ENCODE results near the gene BCCIP. TPM values are rescaled to one million over a fixed set of nuclear protein-coding genes. Genes with fewer than 3 reads are reported as not detected.

Gene BCCIP
- total and polyA plus RNA-seq, 2 donors from 2014 or later, result 46.2 to 71.3 TPM

GRCh38 chr10:125778556-125778955 is 44.8 kb upstream of the BCCIP start:
- H3K4me1 ChIP-seq (ENCODE audit: control insufficient read depth in 2 of 3, insufficient read depth in 2 of 3, low read depth in 1 of 3, low read length in 3 of 3), result peaks cover 0 to 5% (median 3%) of the 10 kb centered on the region in 3 donors
- H3K27ac ChIP-seq (ENCODE audit: low read depth in 2 of 2, low read length in 2 of 2), result no peak overlapping the region
- DNase-seq (no peak), FAIRE-seq (no peak)
- no peak overlapping the region for H3K9ac ChIP-seq (ENCODE audit: low read length in 3 of 3)
- TF ChIP-seq CTCF (IDR thresholded peaks at IDR 0.05; ENCODE audit: borderline replicate concordance, extremely low read depth, insufficient read depth), result no peak
- intact Hi-C loops (cut with DNase I), result no loop called here
- H3K9me3 ChIP-seq (ENCODE audit: control insufficient read depth in 2 of 3, insufficient read depth in 1 of 3, low read length in 3 of 3), result peaks cover 0 to 8% (median 0%) of the 10 kb centered on the region in 3 donors
- no peaks in the 10 kb centered on the region for H3K36me3 ChIP-seq (ENCODE audit: control insufficient read depth in 2 of 3, insufficient read depth in 3 of 3, low read length in 3 of 3)
- H3K4me3 ChIP-seq (ENCODE audit: low read length in 3 of 3), result no peak overlapping the region
- H3K27me3 ChIP-seq (ENCODE audit: control insufficient read depth, insufficient read depth, low read length), result no peaks in the 10 kb centered on the region

GRCh38 chr10:125779403-125780327 is 43.7 kb upstream of the BCCIP start:
- H3K9me3 ChIP-seq (ENCODE audit: control insufficient read depth in 2 of 3, insufficient read depth in 1 of 3, low read length in 3 of 3), result peaks cover 0 to 8% (median 0%) of the 10 kb centered on the region in 3 donors
- TF ChIP-seq CTCF (IDR thresholded peaks at IDR 0.05; ENCODE audit: borderline replicate concordance, extremely low read depth, insufficient read depth), result no peak

GRCh38 chr10:125781374-125781773 is 42.0 kb upstream of the BCCIP start:
- peaks cover 0 to 8% (median 0%) of the 10 kb centered on the region in 3 donors for H3K9me3 ChIP-seq (ENCODE audit: control insufficient read depth in 2 of 3, insufficient read depth in 1 of 3, low read length in 3 of 3)
- peaks cover 3 to 5% (median 4%) of the 10 kb centered on the region in 3 donors for H3K4me1 ChIP-seq (ENCODE audit: control insufficient read depth in 2 of 3, insufficient read depth in 2 of 3, low read depth in 1 of 3, low read length in 3 of 3)
- intact Hi-C loops (cut with DNase I), result no loop called here
- H3K4me3 ChIP-seq (ENCODE audit: low read length in 3 of 3), result no peak overlapping the region
- DNase-seq, result no peak
- H3K9ac ChIP-seq (ENCODE audit: low read length in 3 of 3), result no peak overlapping the region
- FAIRE-seq, result no peak
- no peaks in the 10 kb centered on the region for H3K36me3 ChIP-seq (ENCODE audit: control insufficient read depth in 2 of 3, insufficient read depth in 3 of 3, low read length in 3 of 3)
- H3K27me3 ChIP-seq (ENCODE audit: control insufficient read depth, insufficient read depth, low read length), result no peaks in the 10 kb centered on the region
- H3K27ac ChIP-seq (ENCODE audit: low read depth in 2 of 2, low read length in 2 of 2), result no peak overlapping the region
- TF ChIP-seq CTCF (IDR thresholded peaks at IDR 0.05; ENCODE audit: borderline replicate concordance, extremely low read depth, insufficient read depth), result no peak

More at GRCh38 chr10:125779403-125780327, 43.7 kb upstream of the BCCIP start:
- FAIRE-seq (no peak), DNase-seq (no peak)
- Histone ChIP-seq H3K36me3 (ENCODE audit: control insufficient read depth in 2 of 3, insufficient read depth in 3 of 3, low read length in 3 of 3) (no peaks in the 10 kb centered on the region), H3K27me3 (ENCODE audit: control insufficient read depth, insufficient read depth, low read length) (no peaks in the 10 kb centered on the region), H3K4me1 (ENCODE audit: control insufficient read depth in 2 of 3, insufficient read depth in 2 of 3, low read depth in 1 of 3, low read length in 3 of 3) (peaks cover 3 to 5% (median 4%) of the 10 kb centered on the region in 3 donors), H3K9ac (ENCODE audit: low read length in 3 of 3) (no peak overlapping the region), H3K27ac (ENCODE audit: low read depth in 2 of 2, low read length in 2 of 2) (no peak overlapping the region), H3K4me3 (ENCODE audit: low read length in 3 of 3) (no peak overlapping the region)
- intact Hi-C loops (cut with DNase I), result no loop called here

Data from kidney (tissue), 14 donors.